Measurements from ENCODE around the gene GUCY2F.

Gene GUCY2F

DNA sequence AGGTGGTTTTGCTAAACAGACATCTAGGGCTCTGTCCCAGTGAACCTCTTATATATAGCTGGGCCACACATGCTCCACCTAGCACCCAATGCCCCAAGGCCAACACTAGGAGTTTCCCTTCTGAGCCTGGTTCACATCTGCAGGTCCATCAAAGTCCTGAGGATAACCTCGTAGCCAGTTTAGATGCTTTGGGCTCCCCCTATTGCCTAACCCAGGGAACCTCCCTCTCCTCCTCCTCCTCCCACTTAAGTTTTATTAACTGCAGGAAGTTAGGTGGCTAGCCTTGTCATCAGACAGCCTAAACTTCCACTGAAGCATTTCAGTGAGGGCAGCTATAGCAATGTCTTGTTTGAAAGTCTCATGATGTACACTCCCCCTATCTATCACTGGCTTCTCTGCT is 88.0 kb downstream of the GUCY2F start:
- no peak for DNase-seq (ENCODE audit: low read depth in 2 of 2)

DNA sequence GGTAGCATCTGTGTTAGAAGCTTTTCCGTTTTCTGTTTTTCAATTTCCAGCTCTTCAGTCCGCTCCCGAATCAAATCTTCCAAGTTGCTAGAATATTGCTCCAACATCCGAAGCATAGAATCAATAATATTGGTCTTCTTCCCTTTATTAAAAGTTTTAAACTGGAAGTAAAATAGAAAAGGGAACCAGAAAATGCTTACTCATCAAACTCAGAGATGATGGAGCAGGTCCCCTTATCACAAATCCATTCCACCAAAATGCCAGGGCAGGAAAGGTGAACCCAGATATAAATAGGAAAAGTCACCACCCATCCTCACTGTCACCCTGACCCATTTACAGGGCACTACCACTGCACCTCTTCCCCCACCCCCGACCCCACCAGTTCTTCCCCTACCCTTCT is 89.0 kb downstream of the GUCY2F start:
- DNase-seq (ENCODE audit: low read depth in 2 of 2) = no peak

DNA sequence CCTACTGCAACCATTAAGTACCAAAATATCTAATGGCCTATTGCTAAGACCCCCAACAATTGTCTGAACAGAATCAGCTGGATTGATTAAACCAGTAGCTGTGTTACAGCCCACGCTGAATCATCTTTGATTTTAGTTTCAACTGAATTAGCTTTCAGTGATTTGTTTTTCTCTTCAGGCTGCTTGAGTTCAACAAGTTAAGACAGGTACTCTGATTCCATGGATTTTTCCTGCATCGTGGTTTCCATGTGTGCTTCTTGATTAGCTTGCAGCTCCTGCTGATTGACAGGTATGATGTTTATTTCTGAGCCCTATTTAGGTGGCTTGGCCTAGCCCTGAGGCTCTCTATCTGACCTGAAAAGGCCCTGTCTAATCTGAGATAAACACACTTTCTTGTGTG is 91.3 kb downstream of the GUCY2F start:
- no peak for DNase-seq (ENCODE audit: low read depth in 2 of 2)

DNA sequence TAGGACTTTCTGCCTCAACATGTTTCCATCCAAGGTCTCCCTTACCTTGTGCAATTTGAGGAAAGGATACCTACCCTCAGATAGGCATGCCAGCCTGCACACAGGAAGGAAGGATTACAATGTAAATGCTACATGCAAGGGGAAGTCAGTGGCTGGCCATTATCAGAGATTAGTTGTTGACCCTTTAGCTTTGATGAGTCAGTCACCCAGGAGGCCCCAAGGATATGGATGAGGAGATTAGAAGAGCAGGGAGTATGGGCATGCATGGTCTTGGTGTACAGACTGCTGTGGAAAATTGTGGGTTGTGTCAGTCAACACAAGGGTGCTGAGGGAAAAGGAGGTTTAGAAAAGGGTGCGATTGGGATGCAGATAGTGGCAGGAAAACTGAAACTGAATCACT is 92.0 kb downstream of the GUCY2F start:
- DNase-seq (ENCODE audit: low read depth in 2 of 2) = no peak

DNA sequence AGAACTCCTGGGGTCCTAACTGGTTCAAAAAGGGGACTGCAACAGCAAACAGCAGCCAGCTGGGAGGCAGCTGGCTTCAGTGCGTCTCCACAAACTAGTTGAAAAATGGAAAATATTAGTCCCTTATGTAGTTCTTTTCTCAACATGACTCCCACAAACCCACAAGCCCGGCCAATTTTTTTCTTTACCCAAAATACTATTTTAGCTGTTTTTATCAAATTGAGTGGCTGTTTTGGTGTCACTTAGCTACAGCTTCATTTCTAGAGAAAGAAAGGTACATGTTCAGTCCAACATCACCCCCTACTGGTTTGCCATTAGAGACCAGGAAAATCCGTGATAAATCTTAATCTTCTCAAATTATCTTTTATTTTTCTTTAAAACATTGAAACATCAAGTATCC is 97.2 kb downstream of the GUCY2F start:
- no peak for DNase-seq (ENCODE audit: low read depth in 2 of 2)

DNA sequence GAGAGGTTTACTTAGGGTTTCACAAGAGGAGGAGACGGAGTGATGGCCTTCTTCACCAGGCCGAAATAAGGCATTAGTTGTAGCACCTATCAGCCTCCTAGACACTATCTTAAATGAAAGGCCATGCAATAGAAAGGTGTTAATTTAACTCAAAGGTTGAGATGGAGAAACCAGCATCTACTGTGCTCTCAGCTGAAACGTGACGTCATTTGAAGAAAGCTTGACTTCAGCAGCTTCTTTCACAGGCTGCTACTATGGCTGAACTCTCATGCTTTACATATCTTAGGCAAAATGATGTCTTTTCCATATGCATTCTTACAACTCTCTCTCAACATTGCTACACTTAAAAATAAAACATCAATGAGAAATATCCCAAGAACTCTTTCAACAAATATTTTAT is 99.6 kb downstream of the GUCY2F start:
- DNase-seq (ENCODE audit: low read depth in 2 of 2) = no peak

DNA sequence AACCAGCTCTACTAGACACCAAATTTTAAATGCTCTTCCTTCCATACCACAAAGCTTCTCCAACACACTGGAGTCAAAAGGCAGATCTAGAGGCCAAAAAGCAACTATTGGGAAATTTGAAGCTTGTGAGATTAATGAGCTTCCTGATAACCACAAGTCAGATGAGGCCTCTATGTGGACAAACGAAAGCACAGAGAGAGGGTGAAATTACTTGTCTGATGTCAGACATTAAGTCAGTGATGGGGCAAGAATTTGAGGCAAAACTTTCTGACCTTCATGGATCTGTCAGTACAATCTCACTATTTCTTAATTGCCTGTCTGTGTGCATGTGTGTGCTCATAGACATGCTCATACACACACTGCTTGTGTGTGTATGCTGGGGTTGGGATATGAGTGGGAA is 103.6 kb downstream of the GUCY2F start:
- DNase-seq (ENCODE audit: low read depth in 2 of 2) = no peak

DNA sequence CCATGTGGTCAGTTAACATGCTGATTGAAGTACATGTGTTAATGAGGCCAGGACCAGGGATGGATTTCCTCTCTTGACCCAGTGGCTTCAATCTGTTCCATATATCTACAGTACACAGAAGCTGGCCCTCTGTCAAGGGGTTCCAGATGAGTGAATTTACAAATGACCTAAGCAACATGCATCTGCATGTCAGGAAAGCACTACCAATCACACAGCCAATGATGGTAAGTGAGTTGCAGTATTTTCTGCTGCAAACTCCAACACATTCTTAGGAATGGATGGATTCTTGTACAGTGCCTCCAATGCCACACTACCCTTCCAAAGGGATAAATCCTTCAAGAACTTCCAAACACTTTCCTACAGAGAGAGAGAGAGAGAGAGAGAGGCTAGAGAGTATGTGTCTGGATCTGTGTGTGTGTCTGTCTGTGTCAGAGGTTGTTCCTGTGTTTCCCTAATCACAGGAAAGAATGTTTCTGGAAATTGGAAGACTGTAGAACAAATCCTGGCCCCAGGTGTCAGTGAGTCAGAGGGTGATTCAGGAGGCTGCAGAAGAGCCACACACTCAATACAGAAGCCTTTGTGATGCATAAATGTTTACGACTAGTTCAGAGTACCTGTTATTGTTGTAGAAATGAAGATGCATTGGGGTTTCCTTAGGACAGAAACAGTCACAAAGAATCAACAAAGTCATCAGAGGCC is 107.5 kb downstream of the GUCY2F start:
- DNase-seq (ENCODE audit: low read depth in 2 of 2) = no peak

DNA sequence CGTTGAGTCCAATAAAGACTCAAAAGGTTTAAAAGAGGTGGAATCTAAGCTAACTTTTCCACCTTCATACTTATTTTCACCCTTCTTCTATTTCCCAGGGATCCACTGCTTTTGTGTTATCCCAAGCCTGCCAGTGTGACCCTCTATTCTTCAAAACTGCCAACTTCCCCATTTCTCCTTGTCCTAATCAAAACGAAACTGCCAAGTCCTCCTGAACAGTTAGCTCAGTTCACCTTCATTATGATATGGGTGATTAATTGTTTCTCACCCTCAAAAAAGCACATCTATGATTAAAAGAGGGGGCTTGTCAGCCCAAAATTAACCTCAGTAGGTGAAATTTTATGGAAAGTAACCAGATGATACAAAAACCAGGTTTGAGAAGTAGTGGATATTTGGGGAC is 108.4 kb downstream of the GUCY2F start:
- DNase-seq (ENCODE audit: low read depth in 2 of 2) = no peak

DNA sequence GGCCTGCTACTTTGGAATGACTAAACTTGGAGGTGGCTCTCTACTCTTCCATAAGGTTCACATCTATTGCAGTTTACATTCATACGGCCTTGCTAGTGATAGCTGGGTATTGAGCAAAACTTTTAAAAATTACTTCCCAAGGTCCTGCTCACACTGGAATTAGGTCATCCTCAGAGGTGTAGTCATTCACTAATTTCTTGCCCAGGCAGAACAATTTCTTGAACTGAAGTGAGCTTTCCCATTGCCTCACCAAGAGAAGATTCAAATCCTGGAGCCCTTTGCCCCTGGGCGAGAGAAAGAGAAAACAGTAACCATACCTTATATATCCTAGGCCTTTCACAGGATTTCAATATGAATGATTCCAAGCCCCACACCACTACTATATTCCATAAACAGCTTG is 109.2 kb downstream of the GUCY2F start:
- DNase-seq (ENCODE audit: low read depth in 2 of 2) = no peak

DNA sequence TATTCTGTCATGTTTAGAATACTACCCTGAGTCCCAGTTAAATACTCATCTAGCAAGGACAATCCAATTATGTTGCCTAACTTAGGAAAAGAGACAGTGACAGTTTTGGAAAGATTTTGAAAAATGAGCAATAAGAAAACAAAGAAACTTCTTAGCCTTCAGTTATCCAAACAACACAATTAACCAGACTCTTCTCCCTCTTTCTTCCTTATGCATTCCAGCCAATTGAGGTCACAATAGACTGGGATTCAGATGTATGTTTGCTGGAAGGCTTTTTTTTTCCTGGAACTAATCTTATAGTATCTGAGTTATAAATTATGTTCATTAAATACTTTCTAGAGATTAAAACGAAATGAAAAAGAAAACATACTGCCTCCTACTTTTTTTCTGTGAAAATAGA is 109.6 kb downstream of the GUCY2F start:
- DNase-seq (ENCODE audit: low read depth in 2 of 2) = no peak

DNA sequence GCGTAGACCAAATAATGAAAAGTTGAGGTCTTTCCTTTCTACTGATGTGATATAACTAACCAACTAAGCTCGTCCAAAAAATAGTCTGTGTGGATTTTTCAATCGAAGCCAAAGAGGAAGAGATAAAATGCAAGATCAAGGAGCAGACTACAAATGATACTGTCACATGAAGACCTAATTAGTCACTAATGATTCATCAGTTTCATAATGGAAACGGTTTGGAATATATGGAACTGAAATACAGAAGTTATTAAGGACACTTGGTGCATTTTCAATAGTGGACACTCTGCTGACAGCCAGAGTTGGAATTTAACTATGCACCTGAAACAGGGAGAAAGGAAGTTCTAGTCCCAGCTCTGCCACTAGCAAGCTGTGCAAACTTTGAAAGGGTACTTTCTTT is 119.8 kb downstream of the GUCY2F start:
- DNase-seq (ENCODE audit: low read depth in 2 of 2) = no peak

DNA sequence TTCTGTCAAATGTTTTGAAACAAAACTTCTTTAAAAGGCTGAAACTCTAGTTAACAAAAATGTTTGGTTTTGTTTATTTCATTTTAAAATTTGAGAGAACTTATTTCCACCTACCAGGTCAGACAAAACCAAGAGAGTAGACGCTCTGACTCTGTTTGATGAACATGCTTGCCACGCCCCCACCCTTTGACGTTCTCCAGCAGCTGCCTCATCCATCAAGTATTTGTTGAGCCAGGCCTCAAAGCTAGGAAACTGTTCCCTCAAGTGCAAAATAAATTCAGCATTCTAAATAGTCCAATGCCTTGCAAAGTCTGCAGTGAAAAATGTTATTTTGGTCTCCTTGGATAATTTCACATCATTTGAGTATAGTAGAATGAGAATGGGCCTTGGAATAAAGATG is 121.6 kb downstream of the GUCY2F start:
- DNase-seq (ENCODE audit: low read depth in 2 of 2) = no peak

DNA sequence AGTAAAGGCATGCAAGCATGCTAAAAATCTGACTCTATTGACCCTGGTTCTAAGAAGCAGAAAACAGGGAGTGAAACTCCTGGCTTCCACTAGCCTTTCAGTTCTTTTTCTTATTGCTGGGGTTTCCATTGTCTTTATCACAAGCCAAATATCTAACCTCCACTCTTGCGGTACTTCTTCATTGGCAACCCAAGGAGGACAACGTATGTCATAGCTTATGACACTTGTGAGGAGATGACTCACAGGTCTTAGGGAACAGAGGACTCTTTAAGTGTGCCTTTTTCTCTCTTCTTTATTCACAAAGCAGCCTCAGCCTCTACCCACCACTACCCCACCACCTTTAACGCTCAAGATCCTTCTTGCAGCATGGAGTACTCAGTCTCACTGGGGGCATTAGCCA is 124.2 kb downstream of the GUCY2F start:
- DNase-seq (ENCODE audit: low read depth in 2 of 2) = no peak

DNA sequence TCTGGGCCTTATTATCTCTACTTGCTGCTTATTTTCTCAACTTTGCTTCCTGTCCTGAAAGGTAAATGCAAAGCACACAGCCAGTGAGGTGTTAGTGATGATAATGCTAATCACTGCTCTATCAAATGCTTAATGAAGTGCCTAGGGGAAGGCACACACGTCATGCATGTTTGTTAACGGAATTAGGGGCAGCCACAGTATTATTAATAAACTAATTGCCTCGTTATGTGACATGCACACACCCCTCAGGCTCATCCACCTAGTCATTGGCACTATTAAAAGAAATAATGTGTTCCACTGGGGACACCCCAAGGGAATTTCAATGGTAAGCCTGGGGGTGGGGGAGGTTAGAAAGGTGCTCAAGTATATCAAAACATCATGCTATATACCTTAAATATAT is 125.2 kb downstream of the GUCY2F start:
- DNase-seq (ENCODE audit: low read depth in 2 of 2) = no peak

DNA sequence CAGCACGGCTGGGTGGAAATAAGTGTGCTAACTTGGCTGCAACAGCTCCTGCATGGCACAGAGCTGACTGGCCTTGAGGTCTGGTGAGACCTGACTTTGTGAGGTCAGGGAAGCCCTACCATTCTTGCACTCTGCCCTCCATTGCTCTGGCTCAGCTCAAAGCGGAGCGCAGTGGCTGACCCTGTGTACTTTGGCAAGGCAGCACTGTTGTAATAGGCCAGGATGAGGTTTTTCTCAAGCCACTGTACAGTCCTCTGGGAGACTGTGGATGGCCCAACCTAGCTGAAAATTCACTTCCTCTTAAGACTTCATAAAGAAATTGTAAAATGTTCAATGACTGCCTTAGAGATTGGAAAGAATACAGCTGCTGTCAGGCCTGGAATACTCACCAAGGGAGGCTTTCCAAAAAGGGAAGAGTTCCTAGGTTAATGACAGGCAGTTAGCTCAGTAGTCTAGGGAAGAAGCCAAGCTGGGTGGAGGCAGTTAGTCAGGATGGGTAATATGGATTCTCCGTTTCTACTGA is 129.8 kb downstream of the GUCY2F start:
- no peak for DNase-seq (ENCODE audit: low read depth in 2 of 2)

DNA sequence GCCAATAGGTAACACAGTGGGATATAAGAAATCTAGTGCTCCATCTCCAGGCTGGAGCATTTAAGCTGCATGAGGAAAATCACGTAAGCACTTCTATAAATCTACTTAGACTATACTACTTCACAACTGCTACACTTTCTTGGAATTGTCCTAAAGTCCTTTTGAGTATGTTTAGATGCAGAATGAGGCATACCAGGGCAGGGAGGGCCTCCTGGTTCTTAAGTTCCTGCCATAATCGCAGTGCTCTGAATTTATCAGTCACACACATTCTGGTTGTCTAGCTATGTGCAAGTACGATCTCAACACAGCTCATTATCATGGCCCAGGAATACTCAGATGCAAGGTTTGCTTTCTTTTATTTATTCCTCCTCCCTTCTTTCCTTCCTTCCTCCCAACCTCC is 130.3 kb downstream of the GUCY2F start:
- DNase-seq (ENCODE audit: low read depth in 2 of 2) = no peak

DNA sequence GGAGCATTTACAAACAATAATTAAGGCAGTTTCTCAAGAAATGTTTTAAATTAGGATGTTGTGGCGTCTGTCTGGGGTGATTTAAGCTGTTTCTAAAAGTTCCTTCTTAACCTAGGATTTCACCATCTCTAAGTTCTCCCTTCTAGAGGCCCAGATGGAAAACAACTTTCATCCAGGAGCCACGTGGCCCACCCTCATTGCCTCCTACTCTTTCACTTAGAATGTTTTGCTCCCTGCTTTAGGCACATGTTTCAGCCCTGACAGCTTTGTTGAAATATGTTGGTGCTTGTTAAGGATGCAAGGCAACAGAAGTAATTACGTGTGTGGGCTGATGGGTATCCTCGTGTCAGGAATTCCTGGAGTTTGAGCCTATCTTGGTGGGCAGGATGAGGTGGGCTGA is 131.3 kb downstream of the GUCY2F start:
- no peak for DNase-seq (ENCODE audit: low read depth in 2 of 2)

DNA sequence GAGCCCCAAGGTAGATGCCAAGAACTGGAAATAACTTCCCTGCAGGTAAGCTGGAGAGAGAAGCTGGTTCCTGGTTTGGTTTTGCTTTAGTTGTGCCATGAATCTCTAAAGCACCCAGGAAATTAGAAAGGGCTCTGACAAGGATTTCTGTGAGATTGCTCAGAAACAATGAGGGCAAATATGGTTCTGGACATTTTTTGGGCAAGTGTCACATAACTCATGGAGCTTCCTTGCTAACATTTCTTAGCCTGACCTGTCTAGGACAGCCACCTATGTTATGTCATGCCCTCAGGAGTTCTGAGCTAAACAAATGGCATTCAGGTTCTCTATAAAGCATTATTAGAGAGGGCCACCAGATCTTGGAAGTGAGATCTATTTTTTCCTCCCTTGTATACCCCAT is 131.8 kb downstream of the GUCY2F start:
- DNase-seq (ENCODE audit: low read depth in 2 of 2) = no peak

DNA sequence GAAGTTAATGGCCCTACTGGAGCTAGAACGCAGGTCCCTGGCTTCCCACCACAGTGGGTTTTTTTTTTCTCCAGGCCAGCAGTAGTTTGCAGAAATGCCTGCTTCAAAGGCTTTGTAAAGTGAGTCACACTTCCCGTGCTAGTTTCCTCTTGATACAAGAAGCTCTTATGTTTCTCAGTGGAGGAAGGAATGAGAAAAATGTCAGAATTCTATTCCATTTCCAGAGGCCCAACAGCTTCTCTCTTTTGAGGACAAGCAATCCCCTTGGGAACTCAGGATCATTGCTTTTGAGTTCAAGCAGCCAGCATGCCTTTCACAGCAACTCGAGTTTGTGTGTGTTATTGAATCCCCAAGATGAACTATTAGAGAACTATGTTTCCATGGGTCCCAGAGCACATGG is 134.3 kb downstream of the GUCY2F start:
- DNase-seq (ENCODE audit: low read depth in 2 of 2) = no peak

DNA sequence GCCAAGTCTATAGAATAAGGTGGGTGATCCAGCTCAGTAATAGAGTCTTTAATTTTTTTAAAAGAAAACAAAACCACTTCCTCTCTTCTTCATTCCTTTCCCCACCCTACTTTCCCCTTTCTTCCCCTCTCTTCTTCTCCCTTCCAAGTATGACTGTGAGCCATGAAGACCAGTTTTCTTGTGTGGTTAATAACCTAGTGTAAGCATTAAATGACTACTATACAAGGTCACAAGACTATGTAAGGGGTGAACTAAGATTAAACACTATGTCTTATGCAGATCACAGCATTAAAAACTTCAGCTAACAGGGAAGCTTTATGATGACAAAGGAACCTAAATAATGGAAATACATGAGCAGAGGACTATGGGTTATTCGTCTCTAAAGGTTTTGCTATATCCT is 135.4 kb downstream of the GUCY2F start:
- DNase-seq (ENCODE audit: low read depth in 2 of 2) = no peak

DNA sequence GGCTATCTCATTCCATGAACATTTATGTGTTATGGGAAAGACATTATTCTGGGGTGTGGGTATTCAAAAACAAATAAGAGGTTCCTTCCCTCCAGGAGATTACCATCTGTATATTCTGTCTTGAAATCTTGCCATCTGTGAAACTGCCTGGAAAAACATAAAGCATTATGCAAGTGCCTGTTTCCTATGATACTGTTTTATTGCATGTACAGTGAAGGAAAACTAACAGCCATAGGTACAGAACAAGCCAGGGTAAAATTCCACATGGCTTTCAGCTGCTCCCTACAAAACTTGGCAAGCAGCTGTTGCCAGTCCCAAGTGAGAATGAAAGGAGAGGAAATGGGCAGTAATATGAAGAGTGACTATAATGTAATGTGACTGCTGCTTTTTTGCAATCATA is 136.0 kb downstream of the GUCY2F start:
- DNase-seq (ENCODE audit: low read depth in 2 of 2) = no peak

DNA sequence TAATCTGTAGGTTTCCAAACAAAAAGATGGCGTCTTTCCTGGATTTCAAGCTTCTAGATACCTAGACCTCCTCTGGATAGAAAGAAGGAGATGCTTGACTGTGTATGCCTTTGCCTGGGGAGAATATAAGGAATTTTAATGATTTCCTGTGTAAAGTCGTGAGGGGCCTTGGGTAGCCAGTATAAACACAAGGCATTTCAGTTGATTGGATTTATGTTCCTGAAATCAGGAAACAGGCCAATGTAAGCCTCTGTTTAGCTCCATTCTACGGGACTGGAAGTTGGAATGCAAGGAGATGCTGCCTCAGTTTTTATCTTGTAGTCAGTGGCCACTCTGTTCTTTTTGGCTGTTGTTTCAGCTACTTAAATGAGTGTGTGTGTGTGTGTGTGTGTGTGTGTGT is 137.2 kb downstream of the GUCY2F start:
- no peak for DNase-seq (ENCODE audit: low read depth in 2 of 2)

DNA sequence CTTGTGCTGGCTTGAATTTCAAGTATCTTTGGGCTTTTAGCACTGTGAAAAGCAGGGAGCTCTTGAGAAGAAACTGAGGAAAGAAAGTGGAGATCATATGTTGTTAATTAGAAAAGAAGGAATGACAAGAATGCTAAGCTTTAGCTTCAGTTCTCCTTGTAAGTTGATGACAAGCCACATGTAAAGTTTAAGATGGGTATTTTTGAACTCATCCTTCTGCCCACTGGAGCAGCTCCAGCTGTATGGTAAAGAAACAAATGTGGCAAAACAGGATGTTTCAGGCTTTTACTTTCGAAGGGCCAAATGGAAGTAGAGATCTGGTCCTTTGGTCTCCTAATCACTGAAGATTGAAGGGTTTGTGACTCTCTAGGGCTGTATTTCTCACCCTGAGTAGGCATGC is 137.8 kb downstream of the GUCY2F start:
- DNase-seq (ENCODE audit: low read depth in 2 of 2) = no peak

Measured in stimulated activated CD8-positive, alpha-beta memory T cell treated with anti-CD3 and anti-CD28 coated beads, Interleukin-15, amount 100 ng/mL, for 48 hours (primary cell).